PC-3 (cell line): Measurements from ENCODE around the gene SUSD4. TPM values are rescaled to one million over a fixed set of nuclear protein-coding genes. Genes with fewer than 3 reads are reported as not detected.

Experiments used
- ATAC-seq: fragments of 200-7000 bp; cut with Tn5 transposase; 2 replicates; pipeline ENCODE4 v1.9.1; 2020; ENCODE audit warnings: mild to moderate bottlenecking, moderate library complexity
- BruUV-seq: library from RNA; stranded (reverse); fragments of 400-500 nt; replicated peaks from 2 replicates; lab custom pipeline; 2021; lab: Mats Ljungman, UMichigan
- CTCF ChIA-PET: fragments of 300-600 bp; sonication (Branson Sonifier 250); formaldehyde crosslinking; loops from one replicate; lab custom pipeline; 2022; ENCODE audit warnings: antibody characterized with exemption; lab: Charles Lee
- POLR2A ChIA-PET: fragments of 300-600 bp; sonication (Branson Sonifier 250); formaldehyde crosslinking; loops from one replicate; lab custom pipeline; 2022; ENCODE audit warnings: antibody characterized with exemption; ENCODE audit not compliant: unreplicated experiment; lab: Charles Lee
- DNase-seq: peaks from one replicate; pipeline ENCODE4 v3.0.0-alpha.2; 2015
- H2AFZ ChIP-seq: fragments of 300-600 bp; sonication (generic); 2 replicates; pipeline ENCODE4 v1.6.0; 2016; ENCODE audit warnings: antibody characterized with exemption, low read length
- H3F3A ChIP-seq: fragments of 300-600 bp; sonication (generic); one replicate; pipeline ENCODE4 v1.6.0; 2017; ENCODE audit warnings: antibody characterized with exemption, low read length, control low read depth, mild to moderate bottlenecking; ENCODE audit not compliant: unreplicated experiment
- H3K27ac ChIP-seq: fragments of 300-600 bp; sonication (generic); 2 replicates; pipeline ENCODE4 v1.5.1; 2016; ENCODE audit warnings: mild to moderate bottlenecking, low read length
- H3K27me3 ChIP-seq: fragments of 300-600 bp; sonication (generic); 2 replicates; pipeline ENCODE4 v1.6.1; 2016; ENCODE audit warnings: low read length, mixed read lengths
- H3K36me3 ChIP-seq: fragments of 300-600 bp; sonication (generic); 2 replicates; pipeline ENCODE4 v1.6.1; 2016; ENCODE audit warnings: low read depth, mixed run types, low read length, mixed read lengths
- H3K4me1 ChIP-seq: fragments of 300-600 bp; sonication (generic); 2 replicates; pipeline ENCODE4 v1.5.1; 2016; ENCODE audit warnings: low read length; ENCODE audit not compliant: insufficient read depth
- H3K4me2 ChIP-seq: fragments of 300-600 bp; sonication (generic); 2 replicates; pipeline ENCODE4 v1.6.0; 2016; ENCODE audit warnings: low read length
- H3K4me3 ChIP-seq: fragments of 300-600 bp; sonication (generic); 2 replicates; pipeline ENCODE4 v1.5.1; 2016; ENCODE audit warnings: mild to moderate bottlenecking, low read length, mixed read lengths
- H3K79me2 ChIP-seq: fragments of 300-600 bp; sonication (generic); 2 replicates; pipeline ENCODE4 v1.6.1; 2017; ENCODE audit warnings: low read length, mixed read lengths
- H3K9ac ChIP-seq: fragments of 300-600 bp; sonication (generic); 2 replicates; pipeline ENCODE4 v1.6.0; 2016; ENCODE audit warnings: mild to moderate bottlenecking, low read length
- H3K9me2 ChIP-seq: fragments of 300-600 bp; sonication (generic); replicated peaks from 2 replicates; pipeline ENCODE4 v1.6.1; 2016; ENCODE audit warnings: mixed run types, low read length, mixed read lengths
- H3K9me3 ChIP-seq: fragments of 300-600 bp; sonication (generic); 2 replicates; pipeline ENCODE4 v1.6.1; 2016; ENCODE audit warnings: low read length, mixed read lengths
- H4K20me1 ChIP-seq: fragments of 300-600 bp; sonication (generic); 2 replicates; pipeline ENCODE4 v1.6.1; 2016; ENCODE audit warnings: low read length, mixed read lengths
- CTCF ChIP-seq: fragments of 300-600 bp; sonication (generic); conservative IDR thresholded peaks from 2 replicates; pipeline ENCODE4 v1.5.1; 2017; ENCODE audit warnings: antibody characterized with exemption, low read depth, mild to moderate bottlenecking, low read length
- EZH2 ChIP-seq: fragments of 300-600 bp; sonication (generic); IDR thresholded peaks from one replicate; pipeline ENCODE4 v1.6.1; 2017; ENCODE audit warnings: antibody characterized with exemption, mild to moderate bottlenecking, low read length; ENCODE audit not compliant: unreplicated experiment
- EZH2phosphoT487 ChIP-seq: fragments of 300-600 bp; sonication (generic); IDR thresholded peaks from 2 replicates; pipeline ENCODE4 v1.6.1; 2018; ENCODE audit warnings: mild to moderate bottlenecking, antibody characterized with exemption, low read length, borderline replicate concordance
- intact Hi-C: fragments of 100-400 bp; cut with micrococcal nuclease; formaldehyde crosslinking; loops from 2 replicates; pipeline ENCODE4 v1.9.0; 2023
- total RNA-seq: library from RNA; depleted of rRNA; stranded (reverse); fragments of >200 nt; gene quantifications from 2 replicates; pipeline ENCODE4 v1.2.3, GENCODE V29; 2014

The SUSD4 gene
- total RNA-seq, 1 experiment from 2014 or later: 5.2 TPM

GRCh38 chr1:223312273-223312672, 51.7 kb downstream of the SUSD4 start:
- Histone ChIP-seq H3K36me3 (no peaks in the 10 kb centered on the region), H3K4me1 (no peaks in the 10 kb centered on the region), H4K20me1 (no peaks in the 10 kb centered on the region), H3K9me3 (no peaks in the 10 kb centered on the region), H3K4me3 (no peak overlapping the region), H3F3A (no peaks in the 10 kb centered on the region), H2AFZ (no peak overlapping the region), H3K9ac (no peak overlapping the region), H3K27me3 (peaks cover 5% of the 10 kb centered on the region; the same call in 1 of the 2 replicates), H3K27ac (no peak overlapping the region), H3K4me2 (no peak overlapping the region), H3K9me2 (no peaks in the 10 kb centered on the region), H3K79me2 (no peaks in the 10 kb centered on the region)
- intact Hi-C loops: no loop called here
- DNase-seq (no peak), ATAC-seq (no peak)
- CTCF ChIA-PET: no interaction called here
- POLR2A ChIA-PET: no interaction called here
- no peak for TF ChIP-seq CTCF
- TF ChIP-seq EZH2: no peak
- TF ChIP-seq EZH2phosphoT487: no peak
- BruUV-seq: no TSS peak

- POLR2A ChIA-PET: no interaction called here
- CTCF ChIA-PET: no interaction called here
Measured at GRCh38 chr1:223311826-223312225, 52.1 kb downstream of the SUSD4 start.

More at GRCh38 chr1:223311826-223312225, 52.1 kb downstream of the SUSD4 start:
- Histone ChIP-seq H3K27me3 (peaks cover 5% of the 10 kb centered on the region; the same call in 1 of the 2 replicates), H3K79me2 (no peaks in the 10 kb centered on the region), H3K36me3 (no peaks in the 10 kb centered on the region), H3K4me2 (no peak overlapping the region), H4K20me1 (no peaks in the 10 kb centered on the region), H2AFZ (no peak overlapping the region), H3K9me2 (no peaks in the 10 kb centered on the region), H3K4me3 (no peak overlapping the region), H3K9ac (no peak overlapping the region), H3K9me3 (no peaks in the 10 kb centered on the region), H3K27ac (no peak overlapping the region), H3K4me1 (no peaks in the 10 kb centered on the region), H3F3A (no peaks in the 10 kb centered on the region)
- no peak for ATAC-seq
- no TSS peak for BruUV-seq
- DNase-seq: no peak
- intact Hi-C loops: no loop called here
- no peak for TF ChIP-seq CTCF
- TF ChIP-seq EZH2: no peak
- no peak for TF ChIP-seq EZH2phosphoT487
